ENCODE results near the gene EFNA1.
"Not testable (repeated sequence)": the region's sequence is repeated elsewhere in the genome, so short reads cannot be mapped to it uniquely, and the experiment has no call there.

GRCh38 chr1:155118090-155118489 is 9.6 kb upstream of the EFNA1 start:
- TF ChIP-seq CTCF (IDR thresholded peaks at IDR 0.05; ENCODE audit: poor library complexity); EZH2phosphoT487 (IDR thresholded peaks at IDR 0.05; ENCODE audit: low read depth, severe bottlenecking, unreplicated experiment): not testable (repeated sequence)
